ENCODE data around the gene TDP1. TPM values are rescaled to one million over a fixed set of nuclear protein-coding genes. Genes with fewer than 3 reads are reported as not detected.
"Not testable (repeated sequence)": the region's sequence is repeated elsewhere in the genome, so short reads cannot be mapped to it uniquely, and the experiment has no call there.

TDP1 gene
- total and polyA plus RNA-seq, 12 donors = 2.3 to 24.8 (median 9.6) TPM

DNA sequence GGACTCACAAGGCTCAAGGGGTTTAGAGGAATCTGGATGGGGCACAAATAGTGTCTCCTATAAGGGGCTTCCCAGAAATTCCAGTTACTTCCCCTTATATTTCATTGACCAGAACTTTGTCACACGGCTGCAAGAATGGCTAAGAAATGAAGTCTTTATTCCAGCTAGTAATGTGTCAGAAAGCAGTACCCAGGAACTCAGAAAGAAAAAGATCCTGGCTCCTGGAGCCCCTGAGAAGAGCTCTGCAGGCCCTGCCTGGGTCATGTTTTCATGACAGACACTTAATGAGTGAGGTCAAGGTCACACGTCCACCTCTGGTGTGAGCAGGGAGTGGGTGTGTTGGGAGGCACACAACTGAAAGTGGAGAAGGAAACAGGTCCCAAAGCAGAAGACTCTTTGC is 123.8 kb downstream of the TDP1 start:
- Histone ChIP-seq H3K36me3 (replicated peaks in 1 of 2) (no peaks in the 10 kb centered on the region), H3K9me3 (replicated peaks in 1 of 3) (no peaks in the 10 kb centered on the region), H3K27me3 (no peaks in the 10 kb centered on the region), H3K27ac (no peak overlapping the region), H3K4me1 (replicated peaks in 1 of 2) (no peaks in the 10 kb centered on the region), H3K4me3 (no peak overlapping the region)
- TF ChIP-seq POLR2A (IDR thresholded peaks at IDR 0.05) = no peak
- no peak for TF ChIP-seq CTCF (IDR thresholded peaks at IDR 0.05)
- WGBS, 4 donors = 46 to 61% (median 57%) methylated on average over 2 of the region's 2 CpGs
- intact Hi-C loops (cut with DNase I) = no loop called here
- DNase-seq = no peak

DNA sequence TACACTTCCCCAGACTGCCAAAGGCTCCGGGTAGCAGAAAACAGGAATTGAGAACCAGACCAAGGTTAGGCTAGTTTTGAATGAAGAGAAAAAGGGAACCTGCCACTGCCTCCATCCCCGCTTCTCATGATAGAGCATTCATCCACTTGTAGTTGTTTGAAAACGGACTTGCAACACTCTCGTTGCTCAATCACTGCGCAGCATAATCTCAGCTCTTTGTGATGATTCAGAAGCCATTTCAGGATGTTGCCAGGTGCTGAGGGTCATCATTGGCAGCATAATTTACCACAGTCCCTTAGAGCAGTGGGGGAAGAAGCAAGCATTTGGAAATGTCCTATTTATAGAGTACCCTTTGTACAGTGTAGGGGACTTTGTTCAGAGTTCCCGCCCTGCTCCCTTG is 131.7 kb downstream of the TDP1 start:
- TF ChIP-seq CTCF (IDR thresholded peaks at IDR 0.05) (no peak), POLR2A (IDR thresholded peaks at IDR 0.05) (no peak)
- Histone ChIP-seq H3K27me3 (no peaks in the 10 kb centered on the region), H3K4me1 (replicated peaks in 1 of 2) (no peaks in the 10 kb centered on the region), H3K9me3 (replicated peaks in 1 of 3) (no peaks in the 10 kb centered on the region), H3K4me3 (no peak overlapping the region), H3K36me3 (replicated peaks in 1 of 2) (no peaks in the 10 kb centered on the region), H3K27ac (no peak overlapping the region)
- WGBS, 4 donors = 48 to 56% (median 50%) methylated on average over 6 of the region's 6 CpGs
- intact Hi-C loops (cut with DNase I) = no loop called here
- DNase-seq = peak; percentile 46 to 87 (median 83)

GRCh38 chr14:90088176-90088575 is 132.4 kb downstream of the TDP1 start:
- TF ChIP-seq POLR2A (IDR thresholded peaks at IDR 0.05) = no peak
- TF ChIP-seq CTCF (IDR thresholded peaks at IDR 0.05) = no peak
- 73 to 83% (median 77%) methylated on average over 2 of the region's 2 CpGs for WGBS, 4 donors
- intact Hi-C loops (cut with DNase I) = no loop called here

DNA sequence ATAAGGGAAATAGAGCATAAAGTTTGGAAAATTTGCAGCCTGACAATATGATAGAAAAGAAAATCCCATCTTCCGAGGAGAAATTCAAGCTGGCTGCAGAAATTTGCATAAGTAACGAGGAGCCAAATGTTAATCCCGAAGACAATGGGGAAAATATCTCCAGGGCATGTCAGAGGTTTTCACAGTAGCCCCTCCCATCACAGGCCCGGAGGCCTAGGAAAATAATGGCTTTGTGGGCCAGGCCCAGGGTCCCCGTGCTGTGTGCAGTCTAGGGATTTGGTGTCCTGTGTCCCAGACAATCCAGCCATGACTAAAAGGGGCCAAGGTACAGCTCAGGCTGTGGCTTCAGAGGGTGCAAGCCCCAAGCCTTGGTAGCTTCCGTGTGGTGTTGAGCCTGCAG is 133.8 kb downstream of the TDP1 start:
- H3K27me3 ChIP-seq; intact Hi-C loops (cut with DNase I); H3K27ac ChIP-seq; H3K4me1 ChIP-seq (replicated peaks in 1 of 2); H3K36me3 ChIP-seq (replicated peaks in 1 of 2); H3K9me3 ChIP-seq (replicated peaks in 1 of 3); DNase-seq; H3K4me3 ChIP-seq: not testable (repeated sequence)
- 56 to 63% (median 60%) methylated on average over 6 of the region's 6 CpGs for WGBS, 4 donors

More at GRCh38 chr14:90088176-90088575, 132.4 kb downstream of the TDP1 start:
- Histone ChIP-seq H3K4me1 (replicated peaks in 1 of 2) (no peaks in the 10 kb centered on the region), H3K36me3 (replicated peaks in 1 of 2) (no peaks in the 10 kb centered on the region), H3K4me3 (no peak overlapping the region), H3K27me3 (no peaks in the 10 kb centered on the region), H3K27ac (no peak overlapping the region), H3K9me3 (replicated peaks in 1 of 3) (no peaks in the 10 kb centered on the region)
- DNase-seq = no peak

- intact Hi-C loops (cut with DNase I) = no loop called here
- Histone ChIP-seq H3K4me3 (no peak overlapping the region), H3K4me1 (replicated peaks in 1 of 2) (no peaks in the 10 kb centered on the region), H3K27ac (no peak overlapping the region), H3K36me3 (replicated peaks in 1 of 2) (no peaks in the 10 kb centered on the region), H3K9me3 (replicated peaks in 1 of 3) (no peaks in the 10 kb centered on the region), H3K27me3 (no peaks in the 10 kb centered on the region)
- TF ChIP-seq CTCF (IDR thresholded peaks at IDR 0.05) (no peak), POLR2A (IDR thresholded peaks at IDR 0.05) (no peak)
- WGBS, 4 donors = 13 to 42% (median 30%) methylated on average over 1 of the region's 1 CpG
- DNase-seq = no peak
These were observed 135.7 kb downstream of the TDP1 start for GRCh38 chr14:90091393-90091792.
